ENCODE data around the gene NIN.

- TF ChIP-seq POLR2A (IDR thresholded peaks at IDR 0.05; ENCODE audit: low read length) (no peak), GATA1 (IDR thresholded peaks at IDR 0.05; ENCODE audit: low read depth, low read length) (no peak)
These were observed 17.5 kb downstream of the NIN start for GRCh38 chr14:50813544-50813863.

Data from erythroblast (primary cell).